Transverse colon (tissue), 3 donors: Measurements from ENCODE around the gene VSNL1.

Experiments used
- EP300 ChIP-seq: sonication (generic); formaldehyde crosslinking; IDR thresholded peaks from one replicate; pipeline ENCODE4 v1.6.1; 2017; ENCODE audit warnings: antibody characterized with exemption, low read depth
- POLR2A ChIP-seq: fragments of 450-650 bp; IDR thresholded peaks from one replicate; pipeline ENCODE4 v1.6.1; 2016; ENCODE audit warnings: antibody characterized with exemption, mild to moderate bottlenecking, moderate library complexity
- TF ChIP-seq, protein P1 (sequence below), 5 experiments: fragments of 200-600 bp in 3 of 5; fragments of 450-650 bp in 2 of 5; sonication (generic) in 3 of 5; IDR thresholded peaks; 1 replicate in 2 of 5; 2 replicates in 3 of 5; pipeline ENCODE4 v1.5.1; 2016 to 2017; ENCODE audit warnings: antibody characterized with exemption in 5 of 5, inconsistent platforms in 3 of 5, mild to moderate bottlenecking in 2 of 5, moderate library complexity in 1 of 5

DNA sequence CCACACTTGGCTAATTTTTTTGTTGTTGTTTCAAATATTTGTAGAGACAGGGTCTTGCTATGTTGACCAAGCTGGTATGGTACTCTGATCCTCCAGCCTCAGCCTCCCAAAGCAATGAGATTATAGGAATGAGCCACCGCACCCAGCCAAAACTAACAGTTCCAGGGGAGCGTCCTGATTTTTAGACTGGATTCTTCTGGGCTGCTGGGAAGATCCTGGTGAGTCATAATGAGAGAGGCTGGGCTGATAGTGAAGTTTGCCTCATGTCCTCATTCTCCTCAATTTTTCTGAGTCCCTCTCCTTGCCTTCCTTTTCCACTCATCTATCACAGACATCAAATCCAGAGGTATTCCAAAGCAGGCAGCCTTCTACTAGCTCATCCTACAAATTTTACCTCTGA, 81.3 kb downstream of the VSNL1 start:
- TF ChIP-seq, protein P1, sequence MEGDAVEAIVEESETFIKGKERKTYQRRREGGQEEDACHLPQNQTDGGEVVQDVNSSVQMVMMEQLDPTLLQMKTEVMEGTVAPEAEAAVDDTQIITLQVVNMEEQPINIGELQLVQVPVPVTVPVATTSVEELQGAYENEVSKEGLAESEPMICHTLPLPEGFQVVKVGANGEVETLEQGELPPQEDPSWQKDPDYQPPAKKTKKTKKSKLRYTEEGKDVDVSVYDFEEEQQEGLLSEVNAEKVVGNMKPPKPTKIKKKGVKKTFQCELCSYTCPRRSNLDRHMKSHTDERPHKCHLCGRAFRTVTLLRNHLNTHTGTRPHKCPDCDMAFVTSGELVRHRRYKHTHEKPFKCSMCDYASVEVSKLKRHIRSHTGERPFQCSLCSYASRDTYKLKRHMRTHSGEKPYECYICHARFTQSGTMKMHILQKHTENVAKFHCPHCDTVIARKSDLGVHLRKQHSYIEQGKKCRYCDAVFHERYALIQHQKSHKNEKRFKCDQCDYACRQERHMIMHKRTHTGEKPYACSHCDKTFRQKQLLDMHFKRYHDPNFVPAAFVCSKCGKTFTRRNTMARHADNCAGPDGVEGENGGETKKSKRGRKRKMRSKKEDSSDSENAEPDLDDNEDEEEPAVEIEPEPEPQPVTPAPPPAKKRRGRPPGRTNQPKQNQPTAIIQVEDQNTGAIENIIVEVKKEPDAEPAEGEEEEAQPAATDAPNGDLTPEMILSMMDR (IDR thresholded peaks at IDR 0.05), result no peak
- TF ChIP-seq POLR2A, result no peak
- no peak for TF ChIP-seq EP300
